ENCODE data around the gene ZNF516. TPM values are rescaled to one million over a fixed set of nuclear protein-coding genes. Genes with fewer than 3 reads are reported as not detected.
A peak's percentile ranks its signal among the peaks of the same experiment; 100 is the strongest.

The ZNF516 gene
- polyA plus RNA-seq, 4 donors = 37.8 to 51.4 (median 43.6) TPM

DNA sequence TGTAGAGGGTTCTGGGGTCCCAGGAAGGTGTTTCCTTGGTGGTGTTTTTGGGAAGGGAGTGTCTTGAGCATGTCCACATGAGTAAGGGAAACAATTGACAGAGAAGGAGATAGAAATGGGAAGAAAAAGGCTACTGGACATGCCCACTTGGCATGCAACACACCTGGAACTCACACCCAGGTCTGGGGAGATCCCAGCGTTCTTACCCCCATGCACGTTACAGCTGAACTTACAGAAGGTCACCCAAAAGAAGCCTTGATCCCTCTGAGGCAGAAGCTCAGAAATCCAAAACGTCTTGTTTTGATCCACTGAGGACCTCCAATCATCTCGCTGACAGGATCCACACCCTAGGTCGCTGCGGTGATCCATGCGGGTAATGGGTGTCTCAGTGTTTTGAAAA, 142.0 kb downstream of the ZNF516 start:
- DNase-seq (ENCODE audit: low read depth in 4 of 4, low spot score in 3 of 4) = no peak

DNA sequence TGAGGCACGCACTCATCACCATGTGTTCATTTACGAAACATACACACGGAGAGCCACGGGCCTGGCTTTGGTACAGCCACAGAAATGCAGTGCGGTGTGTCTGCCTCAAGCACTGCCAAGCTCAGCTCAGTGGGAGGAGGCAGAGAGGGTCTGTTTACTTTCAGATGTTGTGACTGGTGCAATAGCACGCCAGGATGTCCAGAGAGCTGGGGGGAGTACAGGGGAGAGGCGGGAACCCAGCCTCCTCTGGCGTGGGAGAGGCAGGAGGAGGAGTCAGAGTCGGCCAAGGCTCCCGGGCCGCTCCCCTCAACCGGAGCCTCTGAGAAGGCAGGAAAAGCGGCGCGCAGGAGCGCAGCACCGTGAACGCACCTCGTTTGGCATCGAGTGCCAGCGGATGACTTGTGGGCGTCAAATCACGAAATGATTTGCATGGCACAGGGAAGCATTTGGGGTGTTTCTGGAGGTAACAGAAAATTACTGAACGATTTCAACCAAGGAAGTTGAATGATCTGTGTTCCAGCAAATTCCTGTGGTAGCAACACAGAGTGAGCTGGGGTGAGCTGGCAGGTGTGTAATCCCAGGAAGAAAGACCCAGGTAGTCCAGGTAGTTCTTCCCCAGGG, 143.0 kb downstream of the ZNF516 start:
- DNase-seq (ENCODE audit: low read depth in 4 of 4, low spot score in 3 of 4) = peak in 3 of 4 donors; percentile 55 to 74 (median 55)

DNA sequence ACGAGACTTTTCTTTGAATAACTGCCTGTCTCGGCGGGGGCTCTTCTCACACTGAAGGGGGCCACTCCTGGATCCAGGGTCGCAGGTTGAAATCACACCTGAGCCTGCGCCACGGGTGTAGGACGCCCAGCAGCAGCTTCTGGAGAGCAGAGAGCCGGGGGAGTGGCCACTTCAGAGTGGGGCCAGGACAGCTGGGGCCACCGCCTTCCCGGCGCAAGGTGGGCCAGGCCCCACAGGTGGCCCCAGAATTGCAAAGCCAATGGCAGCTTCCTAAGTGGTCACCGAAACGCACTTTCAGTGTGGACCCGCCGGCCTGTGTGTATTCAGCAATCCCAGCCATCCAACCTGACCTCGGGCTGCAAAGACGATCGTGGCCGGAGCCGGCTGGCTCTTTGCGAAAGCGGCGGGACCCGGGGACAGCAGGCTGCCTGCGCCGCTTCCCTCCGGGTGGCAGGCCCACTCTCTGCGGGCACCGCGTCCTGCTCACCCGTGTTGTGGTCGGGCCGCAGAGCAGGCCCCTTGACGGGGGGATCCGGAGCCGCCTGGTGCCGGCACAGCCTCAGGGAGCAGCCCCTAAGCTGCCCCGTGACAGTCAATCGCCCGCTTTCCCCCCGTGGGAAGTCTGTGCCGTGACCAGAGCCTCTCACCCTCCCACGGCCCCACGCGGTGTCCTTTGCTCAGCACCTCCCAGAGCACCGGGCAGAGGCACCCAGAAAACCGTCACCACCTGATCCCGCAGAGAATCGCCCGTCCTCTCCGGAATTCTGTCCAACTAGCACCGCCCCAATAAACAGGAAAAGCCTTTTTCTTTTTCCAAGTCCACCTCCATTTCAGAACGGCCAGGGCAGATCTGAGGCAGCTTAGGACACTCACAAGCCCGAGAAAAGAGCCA, 144.7 kb downstream of the ZNF516 start:
- no peak for DNase-seq (ENCODE audit: low read depth in 4 of 4, low spot score in 3 of 4)

DNA sequence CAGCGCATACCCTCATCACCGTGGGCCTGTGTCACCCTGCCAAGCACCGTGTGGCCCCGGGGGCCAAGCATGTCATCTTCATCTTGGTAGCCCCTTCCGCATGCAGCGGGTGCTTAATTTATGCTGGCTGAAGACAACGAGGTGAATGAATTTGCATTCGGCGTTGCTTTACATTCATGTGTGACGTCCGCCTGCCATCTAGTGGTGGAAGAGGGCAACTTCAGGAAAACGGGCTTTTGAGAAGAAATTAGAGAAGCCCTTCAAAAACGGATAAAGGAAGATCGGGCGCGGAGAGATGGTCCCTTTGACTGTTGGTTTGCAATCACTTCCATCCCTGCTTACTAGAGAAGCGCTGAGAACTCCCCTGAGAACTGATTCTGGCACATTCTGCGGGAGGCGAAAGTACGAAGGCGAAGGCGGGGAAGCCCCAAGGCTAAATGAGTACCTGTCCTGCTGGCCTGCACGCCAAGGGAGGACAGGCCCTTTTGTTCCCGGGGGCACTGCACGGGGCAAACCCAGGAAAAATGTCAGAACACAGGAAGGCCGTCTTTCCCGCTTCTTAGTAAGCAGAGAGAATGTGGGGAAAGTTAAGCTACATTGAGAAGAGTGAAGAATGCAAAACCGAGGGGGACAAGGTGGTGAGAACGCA, 145.9 kb downstream of the ZNF516 start:
- DNase-seq (ENCODE audit: low read depth in 4 of 4, low spot score in 3 of 4) = peak in 3 of 4 donors; percentile 56 to 65 (median 64)

DNA sequence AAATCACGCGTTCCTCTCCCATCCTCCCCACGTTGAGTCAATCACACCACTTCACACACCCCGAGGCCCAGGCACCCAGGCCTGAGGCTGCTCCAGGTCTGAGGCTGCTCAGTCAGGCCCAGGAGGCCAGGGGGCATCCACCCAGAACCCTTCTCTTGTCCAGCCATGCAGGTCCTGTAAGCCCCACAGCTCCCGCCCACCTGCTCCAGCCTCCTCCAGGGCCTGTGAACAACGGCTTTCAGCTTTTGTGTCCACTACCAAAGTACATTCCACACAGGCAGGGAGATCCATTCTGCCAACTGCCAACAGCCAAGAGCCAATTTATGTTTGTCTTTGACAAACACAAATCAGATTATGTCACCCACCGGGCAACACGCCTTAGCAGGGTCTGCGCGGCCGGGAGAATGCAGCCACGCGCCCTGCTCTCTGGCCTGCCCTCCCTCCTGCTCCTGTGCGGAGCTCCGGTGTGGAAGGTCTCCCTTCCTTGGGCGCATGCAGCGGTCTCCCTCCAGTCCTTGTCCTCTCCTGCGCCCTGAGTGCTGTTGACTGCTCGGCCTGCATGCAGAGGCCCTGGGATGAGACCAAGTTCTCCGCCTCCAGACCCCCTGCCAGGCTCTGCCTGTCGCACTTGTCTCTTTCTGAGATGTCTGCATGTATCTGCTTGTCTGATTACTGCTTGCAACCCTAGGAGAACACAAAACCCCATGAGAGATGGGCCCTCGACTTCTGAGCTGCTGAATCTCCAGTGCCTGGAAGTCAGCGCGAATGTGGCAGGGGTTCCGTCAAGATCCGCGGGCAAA, 146.6 kb downstream of the ZNF516 start:
- DNase-seq (ENCODE audit: low read depth in 4 of 4, low spot score in 3 of 4) = no peak

DNA sequence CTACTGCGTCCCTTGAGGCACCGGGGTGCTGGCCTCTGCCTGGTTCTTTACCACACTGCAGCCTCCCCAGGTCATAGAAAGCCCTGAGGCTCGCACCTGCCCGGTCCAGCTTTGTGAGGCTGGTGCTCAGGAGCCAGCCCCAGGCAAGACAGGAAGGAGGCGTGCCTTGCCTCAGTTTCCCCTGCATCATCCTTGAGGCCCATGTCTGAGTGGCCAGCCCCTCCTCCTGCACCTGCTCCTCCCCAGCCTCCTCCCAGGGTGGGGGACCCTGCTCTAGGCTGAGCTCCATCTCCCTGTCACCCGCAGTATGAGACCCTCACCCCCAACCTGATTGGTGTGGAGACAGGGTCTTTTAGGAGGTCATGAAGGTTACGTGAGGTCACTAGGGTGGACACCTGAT, 147.7 kb downstream of the ZNF516 start:
- DNase-seq (ENCODE audit: low read depth in 4 of 4, low spot score in 3 of 4) = no peak

DNA sequence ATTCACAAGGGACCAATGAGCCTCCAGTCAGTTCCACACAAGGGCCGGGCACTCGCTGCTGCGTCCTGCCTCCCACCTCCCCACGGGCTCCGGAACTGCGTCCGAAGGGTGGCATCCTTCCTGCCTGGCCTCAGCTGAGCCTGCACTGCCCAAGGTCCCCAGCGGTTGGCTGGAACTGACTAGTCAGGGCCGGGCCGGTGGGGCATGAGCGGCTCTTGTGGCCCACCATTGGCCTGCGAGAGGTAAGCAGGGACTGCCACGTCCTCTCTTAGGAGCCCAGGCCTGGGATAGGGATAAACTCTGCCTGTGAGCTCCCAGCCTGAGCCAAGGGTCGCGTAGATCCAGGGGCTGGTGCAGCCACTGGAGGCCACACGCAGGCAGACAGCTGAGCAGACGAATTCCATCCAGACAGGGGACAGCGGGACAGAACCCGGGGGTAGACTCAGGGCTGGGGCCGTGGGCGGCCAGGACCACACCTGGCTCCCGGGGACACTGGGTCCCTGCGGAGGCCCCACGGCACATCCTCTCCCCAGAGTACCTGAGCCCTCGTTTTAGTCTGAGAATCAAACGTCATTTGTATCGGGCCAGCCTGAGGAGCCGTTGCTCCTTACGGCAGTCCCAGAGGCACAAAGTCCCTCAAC, 148.4 kb downstream of the ZNF516 start:
- DNase-seq (ENCODE audit: low read depth in 4 of 4, low spot score in 3 of 4) = no peak

DNA sequence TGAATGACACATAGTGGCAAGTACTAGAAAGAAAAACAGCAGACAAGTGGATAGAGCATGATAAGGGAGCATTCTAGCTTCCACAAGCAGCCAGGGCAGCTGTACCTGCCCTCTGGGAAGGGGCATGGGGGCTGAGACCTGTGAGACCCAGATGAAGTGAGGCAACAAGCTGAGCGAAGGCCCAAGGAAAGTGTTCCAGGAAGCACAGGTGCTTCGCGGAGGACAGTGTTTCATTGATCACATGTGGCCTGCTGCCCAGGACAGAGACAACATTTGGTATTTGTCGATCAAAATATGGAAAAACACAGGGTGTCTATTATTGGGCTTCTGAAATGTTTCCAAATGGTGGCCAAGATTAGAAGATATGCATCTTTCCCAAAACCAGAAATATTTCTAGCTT, 149.1 kb downstream of the ZNF516 start:
- DNase-seq (ENCODE audit: low read depth in 4 of 4, low spot score in 3 of 4) = no peak

DNA sequence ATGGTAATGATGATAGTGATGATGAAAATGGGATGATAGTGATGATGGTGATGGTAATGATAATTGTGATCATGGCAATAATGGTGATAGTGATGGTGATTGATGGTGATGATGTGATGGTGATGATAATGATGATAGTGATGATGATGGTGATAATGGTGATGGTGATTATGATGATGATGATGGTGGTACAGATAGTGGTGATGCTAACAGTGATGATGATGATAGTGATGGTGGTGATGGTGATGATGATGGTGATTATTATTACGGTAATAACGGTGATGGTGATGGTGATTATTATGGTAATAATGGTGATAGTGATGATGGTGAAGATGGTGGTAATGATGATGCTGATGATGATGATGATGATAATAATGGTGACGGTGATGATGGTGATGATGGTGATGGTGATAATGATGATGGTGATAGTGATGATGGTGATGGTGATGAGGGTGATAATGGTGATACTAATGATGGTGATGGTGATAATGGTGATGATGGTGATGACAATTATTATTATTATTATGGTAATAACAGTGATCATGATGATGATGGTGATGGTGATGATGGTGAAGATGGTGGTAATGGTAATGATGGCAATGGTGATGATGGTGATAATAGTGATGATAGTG, 151.0 kb downstream of the ZNF516 start:
- no peak for DNase-seq (ENCODE audit: low read depth in 4 of 4, low spot score in 3 of 4)

DNA sequence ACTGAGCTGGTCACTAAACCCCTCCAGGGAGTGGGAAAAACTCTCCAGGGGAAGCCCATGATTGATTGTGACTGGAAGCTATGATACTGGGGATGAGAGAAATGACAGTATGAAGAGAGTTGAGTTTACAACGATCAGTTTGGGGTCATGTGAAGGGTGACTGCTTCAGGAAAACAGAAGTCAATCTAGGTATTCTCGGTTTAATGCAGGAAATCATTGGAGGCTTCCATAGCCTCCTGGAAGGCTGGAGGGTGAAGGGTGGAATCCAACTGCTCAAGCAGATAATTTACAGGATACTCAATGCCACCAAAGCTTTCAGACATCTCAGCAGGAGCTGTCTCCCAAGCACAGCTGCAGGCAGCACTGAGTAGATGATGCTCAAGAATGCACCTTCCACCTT, 154.6 kb downstream of the ZNF516 start:
- no peak for DNase-seq (ENCODE audit: low read depth in 4 of 4, low spot score in 3 of 4)

DNA sequence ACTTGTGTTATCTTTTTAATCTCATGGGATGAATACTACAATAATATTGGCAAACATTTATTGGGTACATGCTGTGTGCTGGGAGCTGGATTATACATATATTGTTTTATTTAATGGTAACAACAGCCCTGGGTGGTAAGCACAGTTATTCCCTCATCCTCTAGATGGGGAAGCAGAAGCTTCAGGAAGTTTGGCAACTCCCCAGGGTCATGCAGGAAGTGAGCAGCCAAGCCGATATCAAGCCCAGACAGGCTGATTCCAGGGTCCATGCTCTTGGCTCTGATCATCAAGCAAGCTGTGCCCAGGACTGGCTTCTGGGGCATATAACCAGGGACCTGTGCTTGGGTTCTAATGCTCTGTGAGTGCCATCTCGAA, 155.8 kb downstream of the ZNF516 start:
- no peak for DNase-seq (ENCODE audit: low read depth in 4 of 4, low spot score in 3 of 4)

DNA sequence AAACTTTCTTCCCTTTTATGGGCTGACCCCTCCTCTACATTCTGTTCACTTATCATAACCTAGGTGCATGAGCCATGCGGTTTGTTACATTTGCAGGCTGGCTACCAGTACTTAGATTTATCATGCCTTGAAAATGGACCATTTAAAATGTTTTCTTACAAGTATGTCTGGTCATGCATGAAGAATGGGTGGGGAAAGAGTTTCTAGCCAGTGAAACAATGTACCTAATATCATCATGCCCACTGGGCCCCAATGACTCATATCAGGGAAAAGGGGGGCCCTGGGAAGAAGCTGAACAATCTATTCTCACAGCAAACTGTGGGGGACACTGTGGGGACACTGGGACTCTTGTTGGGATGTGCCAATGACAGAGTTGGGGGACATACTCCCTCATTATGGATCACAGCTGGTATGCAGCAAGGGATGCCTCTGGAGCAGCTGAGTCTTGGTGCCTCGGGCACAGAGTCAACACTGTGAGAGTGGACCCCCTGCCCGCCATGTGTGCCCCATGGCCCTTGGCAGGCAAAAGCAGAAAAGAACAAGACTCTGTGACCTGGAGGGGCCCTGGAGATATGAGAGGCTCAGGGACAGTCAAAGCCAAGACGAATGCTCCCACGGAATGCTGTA, 156.3 kb downstream of the ZNF516 start:
- DNase-seq (ENCODE audit: low read depth in 4 of 4, low spot score in 3 of 4) = no peak

DNA sequence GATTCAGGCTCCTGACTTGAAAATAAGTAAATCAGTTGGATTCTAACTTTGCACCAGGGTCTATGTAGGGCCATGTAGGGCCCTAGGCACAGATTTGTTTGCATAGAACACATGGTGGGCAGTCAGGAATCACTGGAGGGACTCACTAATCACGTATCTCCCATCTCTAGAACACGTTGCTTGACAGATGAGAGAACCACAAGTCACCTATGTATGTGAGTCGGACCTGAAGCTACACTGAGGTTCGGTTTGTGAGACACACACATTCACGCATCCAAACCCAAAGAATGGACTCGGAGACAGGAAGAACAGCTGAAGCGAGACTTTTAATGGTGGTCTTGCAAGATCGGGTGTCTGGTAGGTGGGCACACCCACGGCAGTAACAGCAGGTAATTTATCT, 157.0 kb downstream of the ZNF516 start:
- DNase-seq (ENCODE audit: low read depth in 4 of 4, low spot score in 3 of 4) = no peak

DNA sequence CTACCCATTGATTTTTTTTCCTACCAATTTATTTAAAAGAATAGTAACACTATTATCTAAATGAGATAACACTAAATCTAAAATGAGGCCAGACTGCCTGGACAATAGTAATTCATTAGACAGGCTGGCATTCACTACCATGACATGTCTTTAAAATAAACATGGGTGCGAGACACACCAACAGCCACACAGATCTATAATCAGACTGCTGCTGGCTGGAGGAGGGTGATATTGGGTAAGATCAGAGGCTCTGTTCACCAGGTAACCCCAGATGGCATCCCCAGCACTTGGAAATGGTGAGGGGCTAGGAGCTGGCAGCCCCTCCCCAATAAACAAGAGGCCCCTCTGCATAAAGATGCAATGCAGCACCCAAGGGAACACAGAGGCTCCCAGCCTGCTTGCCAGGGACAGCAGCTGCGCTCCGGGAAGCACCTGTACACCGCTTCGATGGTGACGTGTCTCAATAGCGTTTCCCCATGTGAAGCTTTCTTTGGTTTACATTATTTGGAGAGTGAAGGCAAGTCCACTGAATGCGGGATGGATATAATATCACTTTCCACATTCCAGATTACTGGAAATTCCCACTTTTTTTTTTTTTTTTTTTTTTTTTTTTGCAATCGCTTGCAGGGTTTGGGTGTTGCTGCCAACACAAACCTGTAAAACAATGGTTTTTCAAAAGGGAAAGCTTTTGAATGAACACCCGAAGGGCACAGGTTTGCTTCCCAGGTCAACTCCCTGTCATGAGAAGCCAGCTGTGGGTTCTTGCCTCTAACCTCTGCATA, 159.0 kb downstream of the ZNF516 start:
- DNase-seq (ENCODE audit: low read depth in 4 of 4, low spot score in 3 of 4) = no peak

DNA sequence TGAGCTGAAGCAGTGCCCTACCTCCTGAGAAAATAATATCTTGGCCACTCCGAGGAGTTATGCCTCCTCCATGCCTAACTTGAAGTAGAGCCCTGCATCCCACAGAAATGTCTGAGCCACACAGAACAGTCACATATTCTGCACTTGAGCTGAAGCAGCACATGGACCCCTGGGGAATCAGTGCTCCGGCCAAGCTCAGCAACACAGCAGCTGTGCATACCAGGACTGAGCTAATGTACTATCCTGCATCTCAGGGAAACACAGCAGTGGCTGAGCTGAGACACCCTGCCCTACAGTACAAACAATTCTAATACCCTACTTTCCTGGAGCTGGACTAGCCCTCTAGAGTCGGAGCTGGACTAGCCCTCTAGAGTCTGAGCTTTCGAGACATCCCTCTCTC, 166.9 kb downstream of the ZNF516 start:
- no peak for DNase-seq (ENCODE audit: low read depth in 4 of 4, low spot score in 3 of 4)

DNA sequence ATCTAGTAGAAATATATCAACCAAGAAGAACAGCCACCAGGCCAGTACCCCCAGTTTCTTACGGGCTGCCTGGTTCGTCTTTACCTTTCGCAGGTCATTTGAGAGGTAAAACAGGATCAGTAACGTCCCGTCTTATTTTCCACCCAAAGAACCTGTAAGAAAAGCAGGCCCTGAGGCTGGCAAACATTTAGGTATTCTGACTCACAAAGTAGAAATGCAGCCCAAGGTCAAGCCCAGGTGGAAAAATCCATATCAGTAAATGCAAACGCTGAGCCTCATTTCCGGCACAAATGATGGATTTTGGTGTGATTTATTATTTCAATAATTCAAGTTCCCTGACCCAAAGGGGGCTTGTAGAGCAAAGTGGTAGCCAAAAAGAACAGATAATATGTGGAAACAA, 171.2 kb downstream of the ZNF516 start:
- DNase-seq (ENCODE audit: low read depth in 4 of 4, low spot score in 3 of 4) = no peak

DNA sequence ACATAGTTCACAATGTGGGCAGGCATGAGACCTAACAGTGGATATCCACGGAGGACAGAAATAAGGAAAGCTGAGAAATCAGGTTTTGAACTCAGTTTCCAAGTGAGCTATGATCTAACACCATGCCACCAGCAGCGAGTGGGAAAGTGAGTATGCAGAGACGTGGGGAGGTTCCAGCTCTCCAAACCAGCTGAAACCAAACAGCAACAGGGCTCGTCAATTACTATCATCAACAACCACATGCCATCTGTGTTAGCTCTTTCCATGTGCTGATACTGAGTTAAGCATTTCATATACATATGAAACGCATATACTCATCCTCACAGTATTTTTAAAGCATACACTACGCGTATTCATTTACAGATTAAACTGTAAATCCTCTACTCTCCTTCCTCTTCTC, 172.4 kb downstream of the ZNF516 start:
- no peak for DNase-seq (ENCODE audit: low read depth in 4 of 4, low spot score in 3 of 4)

DNA sequence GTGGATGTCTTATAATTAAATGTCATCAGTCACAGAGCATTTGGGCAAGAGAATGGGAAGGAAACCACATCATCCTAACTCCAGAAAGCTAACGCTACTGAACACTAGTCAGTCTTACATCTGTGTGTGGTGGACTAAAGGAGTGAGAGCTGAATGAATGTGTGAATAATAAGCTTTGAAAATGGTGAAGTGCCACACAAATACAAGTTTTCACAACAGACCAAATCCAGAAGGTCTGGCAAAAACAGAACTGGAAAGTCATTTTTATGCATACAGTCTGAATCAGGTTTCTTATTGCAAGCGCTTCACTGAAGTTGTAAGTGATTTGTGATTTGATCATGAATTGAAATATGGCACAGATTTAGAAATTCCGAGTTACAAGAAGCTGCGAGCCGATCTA, 175.7 kb downstream of the ZNF516 start:
- DNase-seq (ENCODE audit: low read depth in 4 of 4, low spot score in 3 of 4) = no peak

DNA sequence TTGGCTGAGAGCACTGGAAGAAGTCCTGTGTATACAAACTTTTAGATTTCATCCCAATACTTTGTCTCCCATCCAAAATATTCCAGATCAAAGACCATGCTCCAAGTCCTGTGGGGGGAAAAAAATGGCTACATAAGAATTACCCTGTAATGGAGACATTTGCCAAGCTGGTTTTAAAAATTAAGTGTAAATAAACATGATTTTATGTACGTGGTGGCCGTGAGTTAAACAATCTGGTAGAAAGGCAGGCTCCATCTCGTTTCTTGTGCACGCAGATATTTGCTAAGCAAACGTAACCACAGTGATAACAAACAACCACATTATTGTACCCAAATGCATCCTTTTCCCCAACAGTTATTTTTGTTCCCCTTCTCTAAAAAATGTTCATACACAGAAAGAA, 176.4 kb downstream of the ZNF516 start:
- DNase-seq (ENCODE audit: low read depth in 4 of 4, low spot score in 3 of 4) = peak in 2 of 4 donors; percentile 3 to 5
